T-helper 2 cell (primary cell): ENCODE results near the gene LIN9.
"Not testable (repeated sequence)": the region's sequence is repeated elsewhere in the genome, so short reads cannot be mapped to it uniquely, and the experiment has no call there.

Source experiments
- DNase-seq, 5 experiments: peaks; one replicate each; pipeline versions ENCODE4 v3.0.0 to v3.0.0-alpha.2; 2012 to 2022

Gene LIN9

DNA sequence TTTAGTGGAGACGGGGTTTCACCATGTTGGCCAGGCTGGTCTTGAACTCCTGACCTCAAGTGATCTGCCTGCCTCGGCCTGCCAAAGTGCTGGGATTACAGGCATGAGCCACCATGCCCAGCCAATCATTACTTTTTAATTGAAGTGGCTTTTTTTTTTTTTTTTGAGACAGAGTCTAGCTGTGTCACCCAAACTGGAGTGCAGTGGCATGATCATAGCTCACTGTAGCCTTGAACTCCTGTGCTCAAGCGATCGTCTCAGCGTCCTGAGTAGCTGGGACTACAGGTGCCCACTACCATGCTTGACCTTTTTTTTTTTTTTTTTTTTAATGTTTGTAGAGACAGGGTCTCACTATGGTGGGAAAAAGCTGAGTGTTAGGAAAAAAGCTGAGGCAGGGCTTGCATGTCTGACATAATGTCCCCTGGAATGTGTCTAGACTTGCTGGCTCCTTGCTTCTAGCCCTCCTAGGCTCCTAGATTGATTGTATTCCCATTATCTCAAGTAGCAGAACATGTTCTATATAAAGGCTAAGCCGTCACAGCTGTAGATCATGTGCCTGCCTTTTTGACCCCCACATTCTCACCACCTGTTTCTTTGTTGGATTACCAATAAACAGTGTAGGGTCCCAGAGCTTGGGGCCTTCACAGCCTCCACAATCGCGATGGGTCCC lies 36.6 kb downstream of the LIN9 start:
- DNase-seq: not testable (repeated sequence)

DNA sequence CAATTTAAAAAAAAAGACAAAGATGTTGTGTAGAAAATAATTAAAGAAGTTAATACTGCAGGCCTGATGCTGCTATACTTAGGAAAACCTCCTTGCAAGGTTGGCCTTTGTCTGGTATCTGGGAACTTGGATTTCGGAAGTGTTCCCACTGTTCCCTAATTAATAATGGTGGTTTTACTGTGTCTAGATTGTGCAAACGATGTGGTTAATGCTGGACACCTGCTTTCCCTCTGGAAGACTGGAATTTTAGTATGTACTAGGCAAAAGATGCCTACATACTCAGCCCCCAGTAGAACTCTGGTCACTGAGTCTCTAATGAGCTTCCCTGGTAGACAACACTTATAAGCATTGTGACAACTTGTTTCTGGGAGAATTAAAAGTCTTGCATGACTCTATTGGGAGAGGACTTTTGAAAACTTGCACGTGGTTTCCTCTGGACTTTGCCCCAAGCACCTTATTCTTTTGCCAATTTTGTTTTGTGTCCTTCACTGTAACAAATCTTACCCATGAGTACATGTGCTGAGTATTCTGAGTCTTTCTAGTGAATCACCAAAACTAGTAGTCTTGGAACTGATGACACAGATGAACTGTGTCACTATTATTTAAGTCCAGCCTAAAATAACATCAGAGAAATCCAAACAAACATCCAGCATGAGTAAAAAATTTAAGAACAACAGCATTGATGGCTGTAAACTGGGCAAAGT lies 40.4 kb downstream of the LIN9 start:
- DNase-seq: no peak

DNA sequence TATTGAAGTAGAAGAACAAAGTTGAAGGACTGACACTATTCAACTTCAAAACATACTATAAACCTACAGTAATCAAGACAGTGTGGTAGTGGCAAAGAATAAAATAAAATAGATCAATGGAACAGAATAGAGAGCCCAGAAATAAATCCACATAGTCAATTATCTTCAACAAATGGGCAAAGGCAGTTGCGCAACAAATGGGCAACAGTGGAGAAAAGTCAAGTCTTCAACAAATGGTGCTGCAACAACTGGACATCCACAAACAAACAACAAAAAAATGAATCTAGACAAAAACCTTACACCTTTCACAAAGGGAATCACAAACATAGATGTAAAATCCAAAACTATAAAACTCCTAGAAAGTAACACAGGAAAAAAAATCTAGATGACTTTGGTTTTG lies 47.1 kb downstream of the LIN9 start:
- no peak for DNase-seq

DNA sequence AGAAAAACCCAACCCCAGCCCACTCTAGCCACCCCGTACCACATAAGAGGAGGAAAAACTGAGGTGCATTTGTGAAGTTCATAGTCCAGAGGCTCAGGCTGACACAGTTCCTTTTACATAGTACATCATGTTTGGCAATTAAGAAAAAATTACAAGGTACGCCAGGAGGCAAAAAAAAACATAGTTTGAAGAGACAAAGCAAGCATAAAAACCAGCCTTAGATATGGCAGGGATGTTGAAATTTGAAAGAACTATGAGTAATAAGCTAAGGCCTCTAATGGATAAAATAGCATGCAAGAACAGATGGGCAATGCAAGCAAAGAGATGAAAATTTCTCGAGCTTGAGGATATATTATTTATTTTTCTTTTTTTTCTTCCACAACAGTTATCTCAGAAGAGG lies 53.6 kb downstream of the LIN9 start:
- DNase-seq: no peak

DNA sequence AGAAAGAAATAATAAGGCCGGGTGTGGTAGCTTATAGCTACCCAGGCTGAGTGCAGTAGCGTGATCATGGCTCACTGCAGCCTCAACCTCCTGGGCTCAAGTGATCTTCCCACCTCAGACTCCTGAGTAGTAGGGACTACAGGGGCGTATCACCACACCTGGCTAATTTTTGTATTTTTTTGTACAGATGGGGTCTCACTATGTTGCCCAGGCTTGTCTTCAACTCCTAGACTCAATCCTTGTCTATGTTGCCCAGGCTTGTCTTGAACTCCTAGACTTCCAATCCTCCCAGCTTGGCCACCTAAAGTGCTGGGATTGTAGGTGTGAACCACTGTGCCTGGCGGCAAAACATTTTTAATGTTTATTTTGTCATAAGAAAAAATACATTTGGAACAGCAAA lies 55.0 kb downstream of the LIN9 start:
- no peak for DNase-seq

DNA sequence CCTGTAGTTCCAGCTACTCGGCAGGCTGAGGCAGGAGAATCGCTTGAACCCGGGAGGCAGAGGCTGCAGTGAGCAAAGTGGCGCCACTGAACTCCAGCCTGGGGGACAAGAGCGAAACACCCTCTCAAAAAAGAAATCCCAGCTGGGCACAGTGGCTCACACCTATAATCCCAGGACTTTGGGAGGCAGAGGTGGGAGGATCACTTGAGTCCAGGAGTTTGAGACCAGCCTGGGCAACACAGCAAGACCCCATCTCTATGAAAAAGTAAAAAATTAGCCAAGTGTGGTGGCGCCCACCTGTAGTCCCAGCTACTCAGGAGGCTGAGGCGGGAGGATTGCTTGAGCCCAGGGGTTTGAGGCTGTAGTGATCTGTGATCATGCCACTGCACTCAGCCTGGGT lies 56.1 kb downstream of the LIN9 start:
- not testable (repeated sequence) for DNase-seq

DNA sequence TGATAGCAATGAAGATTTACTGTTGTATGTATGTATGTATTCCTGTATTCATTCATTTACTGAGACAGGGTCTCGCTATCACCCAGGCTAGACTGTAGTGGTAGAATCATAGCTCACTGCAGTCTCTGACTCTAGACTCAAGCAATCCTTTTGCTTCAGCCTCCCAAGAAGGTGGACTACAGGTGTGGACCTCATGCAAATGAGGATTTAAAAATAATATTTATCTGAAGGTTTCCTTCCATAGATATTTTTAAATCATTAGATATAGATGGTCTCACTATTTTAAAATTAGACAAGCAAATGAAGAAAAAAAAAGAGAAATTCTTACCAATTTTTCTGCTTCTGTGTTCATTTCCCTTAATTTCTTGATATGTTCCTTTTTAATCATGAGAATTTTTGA lies 58.5 kb downstream of the LIN9 start:
- DNase-seq: no peak

DNA sequence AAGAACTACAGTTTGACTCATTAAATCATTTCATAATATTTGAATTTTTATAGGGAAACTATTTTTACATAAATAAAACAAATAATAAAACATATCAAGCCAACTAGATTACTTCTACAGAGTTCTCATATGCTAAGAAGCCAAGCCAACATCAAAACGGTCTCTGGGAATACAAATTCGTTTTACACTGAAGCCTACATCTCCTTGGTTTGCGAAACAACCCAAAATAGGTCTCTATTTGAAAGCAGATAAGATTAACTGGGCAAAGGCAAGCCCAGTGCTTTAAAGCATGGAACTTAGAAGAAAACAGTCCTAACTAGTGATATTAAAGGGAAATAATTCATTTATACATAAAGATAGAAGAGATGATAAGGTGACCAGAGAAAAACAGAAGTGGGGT lies 60.2 kb downstream of the LIN9 start:
- no peak for DNase-seq

DNA sequence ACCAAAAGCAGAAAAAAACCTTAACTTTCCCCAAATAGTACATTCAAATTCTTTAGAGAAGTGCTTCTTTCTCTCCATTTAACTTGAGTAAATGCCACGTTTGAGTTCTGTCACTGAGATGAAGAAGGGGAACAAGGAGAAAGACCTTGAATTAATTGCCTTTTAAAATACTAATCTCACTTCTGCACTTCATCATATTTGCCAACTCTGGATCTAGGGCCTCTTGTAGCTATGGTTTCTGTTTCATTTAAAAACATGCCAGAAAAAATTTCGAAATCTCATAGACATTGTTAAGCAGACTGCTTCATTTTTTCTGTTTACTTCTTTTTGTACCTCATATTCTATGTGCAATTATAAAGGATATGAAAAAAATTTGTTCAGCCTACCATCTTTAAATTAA lies 60.9 kb downstream of the LIN9 start:
- no peak for DNase-seq

DNA sequence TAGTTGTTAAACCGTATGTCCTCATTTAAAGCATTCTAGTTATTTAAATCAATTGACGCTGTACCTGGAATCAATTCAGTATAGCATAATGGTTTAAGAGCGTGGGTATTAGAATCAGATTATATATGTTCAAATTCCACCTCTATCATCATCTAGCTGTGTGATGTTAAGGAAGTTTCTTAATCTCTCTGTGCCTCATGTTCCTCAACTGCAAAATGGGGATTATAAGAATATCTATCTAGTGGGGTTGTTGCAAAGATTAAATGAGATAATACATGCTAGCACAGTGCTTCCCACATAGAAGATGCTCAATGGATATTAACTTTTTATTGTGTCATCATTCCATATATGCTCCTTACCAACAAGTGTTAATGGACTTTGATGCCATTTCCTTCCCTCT lies 69.5 kb downstream of the LIN9 start:
- DNase-seq: no peak

DNA sequence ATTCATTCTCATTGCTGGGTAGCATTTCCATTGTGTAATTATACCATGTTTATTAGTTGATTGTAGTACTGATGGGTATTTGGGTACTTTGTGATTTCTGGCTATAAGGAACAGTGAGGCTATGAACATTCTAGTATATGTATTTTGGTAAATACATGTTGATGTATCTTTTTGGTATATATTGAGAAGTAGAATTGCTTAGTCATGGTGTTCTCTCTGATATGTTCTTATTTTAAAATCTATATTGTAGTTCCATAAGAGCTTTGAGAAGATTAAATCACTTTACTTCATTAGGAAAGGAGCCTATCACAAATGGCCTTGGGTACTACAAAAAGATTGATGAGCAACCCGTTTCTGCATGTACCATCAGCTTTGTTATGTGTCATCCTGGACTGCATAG lies 72.1 kb downstream of the LIN9 start:
- no peak for DNase-seq

DNA sequence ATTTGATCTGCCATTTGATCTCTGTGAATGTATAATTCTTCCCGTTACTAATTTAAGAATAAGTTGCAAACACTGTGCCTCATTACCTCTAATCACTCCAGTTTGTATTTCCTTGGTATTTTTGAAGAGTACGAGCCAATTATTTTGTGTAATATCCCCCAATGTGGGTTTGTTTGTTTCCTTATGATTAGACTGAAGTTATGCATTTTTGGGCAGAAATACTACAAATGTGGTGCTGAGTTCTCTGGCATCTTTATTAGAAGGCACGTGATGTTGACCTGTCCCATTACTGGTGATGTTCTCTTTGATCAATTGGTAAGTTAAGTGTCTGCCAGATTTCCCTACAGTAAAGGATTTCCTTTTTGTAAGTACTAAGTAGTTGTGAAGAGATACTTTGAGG lies 75.2 kb downstream of the LIN9 start:
- no peak for DNase-seq

DNA sequence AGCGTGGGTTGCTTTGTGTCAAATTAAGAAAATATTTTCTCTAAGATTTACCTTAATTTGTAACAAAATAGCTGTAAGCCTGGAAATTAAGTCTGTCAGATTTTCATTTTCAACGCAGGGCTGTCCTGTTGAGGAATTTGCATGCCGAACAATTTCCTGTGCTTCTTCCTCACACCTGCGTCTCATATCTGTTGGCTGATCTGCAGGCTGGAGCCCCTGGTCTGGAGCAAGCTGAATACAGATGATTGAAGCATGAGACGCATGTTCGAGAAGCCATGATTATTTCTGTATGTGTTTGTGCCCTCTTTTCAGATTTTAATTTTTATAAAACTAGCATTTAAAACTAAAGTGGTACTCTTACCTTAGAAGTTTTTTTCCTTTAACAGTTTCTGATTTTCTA lies 75.7 kb downstream of the LIN9 start:
- DNase-seq: no peak

DNA sequence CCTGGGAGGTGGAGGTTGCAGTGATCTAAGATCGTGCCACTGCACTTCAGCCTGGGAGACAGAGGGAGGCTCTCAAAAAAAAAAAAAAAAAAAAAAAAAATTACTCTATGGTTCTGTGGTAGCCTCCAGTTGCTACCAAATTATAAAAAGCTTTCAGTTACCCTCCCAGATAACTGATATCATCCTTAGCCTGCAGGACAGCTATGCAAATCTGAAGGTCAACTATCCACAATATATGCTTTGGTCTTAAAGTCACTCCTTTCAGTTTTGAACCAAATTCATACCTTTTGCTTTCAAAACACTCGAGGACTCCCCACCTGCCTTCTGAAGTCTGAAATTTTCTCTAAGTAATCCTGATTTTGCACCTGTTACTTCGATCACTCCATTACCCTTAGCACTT lies 82.4 kb downstream of the LIN9 start:
- no peak for DNase-seq

DNA sequence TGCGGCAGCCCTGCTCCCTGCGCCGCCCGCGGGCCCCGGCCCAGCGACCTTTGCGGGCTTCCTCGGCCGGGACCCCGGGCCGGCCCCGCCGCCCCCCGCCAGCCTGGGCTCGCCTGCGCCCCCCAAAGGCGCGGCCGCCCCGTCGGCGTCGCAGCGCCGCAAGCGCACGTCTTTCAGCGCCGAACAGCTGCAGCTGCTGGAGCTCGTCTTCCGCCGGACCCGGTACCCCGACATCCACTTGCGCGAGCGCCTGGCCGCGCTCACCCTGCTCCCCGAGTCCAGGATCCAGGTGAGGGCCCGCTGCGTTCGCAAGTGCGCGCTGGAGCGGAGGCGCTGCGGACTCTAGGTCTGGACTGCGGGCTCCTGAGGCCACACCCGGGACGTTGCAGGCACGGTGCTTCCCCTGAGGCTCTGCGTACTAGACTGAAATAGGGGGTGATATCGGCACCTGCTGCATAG lies 85.1 kb downstream of the LIN9 start:
- peak in 1 of 5 experiments; percentile 49 for DNase-seq

DNA sequence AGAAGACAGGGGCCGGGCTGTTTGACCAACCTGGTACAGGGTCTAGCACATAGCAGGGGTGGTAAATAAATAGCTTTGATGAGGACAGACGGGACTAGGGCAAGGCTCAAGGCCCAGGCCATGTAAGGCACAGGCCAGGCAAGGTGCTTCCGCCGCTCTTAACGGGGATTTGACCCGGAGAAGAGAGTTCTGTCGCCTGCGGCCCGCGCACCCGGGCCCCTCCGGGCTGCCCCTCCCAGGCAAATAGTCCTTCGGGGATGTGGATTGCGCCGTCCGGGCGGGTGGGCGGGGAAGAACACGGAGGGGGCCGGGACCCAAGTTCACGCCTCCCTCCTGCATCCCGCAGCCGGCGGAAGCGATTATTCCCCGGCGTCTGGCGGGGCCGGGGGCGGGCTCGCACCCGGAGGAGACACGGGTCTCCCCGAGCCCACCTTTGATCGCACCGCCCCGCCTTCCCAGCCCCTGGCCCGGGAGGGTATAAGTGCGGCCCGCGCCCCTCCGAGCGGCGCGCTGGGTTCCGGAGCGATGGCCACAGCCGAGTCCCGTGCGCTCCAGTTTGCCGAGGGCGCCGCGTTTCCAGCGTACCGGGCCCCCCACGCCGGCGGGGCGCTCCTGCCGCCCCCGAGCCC lies 85.7 kb downstream of the LIN9 start, which contains the start of gene MIXL1:
Gene MIXL1 (plus strand): TSS at position 508 of the 629 bp plus-strand sequence. CDS start 18 bp downstream, at position 526.
- no peak for DNase-seq

DNA sequence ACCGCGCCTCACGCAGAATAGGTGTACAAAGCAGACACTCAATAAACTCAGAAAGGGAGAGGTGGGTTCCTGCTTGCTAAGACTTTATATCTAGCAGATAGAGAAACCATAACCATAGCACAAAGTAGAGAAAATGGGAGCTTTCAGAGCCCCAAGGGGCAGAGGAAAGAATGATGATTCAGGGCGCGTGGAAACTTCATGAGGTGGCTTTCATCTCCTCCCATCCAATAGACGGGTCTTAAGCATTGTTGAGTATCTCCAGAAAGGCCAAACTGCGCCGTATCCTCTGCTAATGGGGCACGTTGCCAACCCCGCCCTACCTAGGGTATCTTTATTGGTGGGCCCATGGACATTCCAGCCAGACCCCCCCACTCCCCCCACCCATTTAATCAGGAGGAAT lies 86.3 kb downstream of the LIN9 start:
- no peak for DNase-seq

DNA sequence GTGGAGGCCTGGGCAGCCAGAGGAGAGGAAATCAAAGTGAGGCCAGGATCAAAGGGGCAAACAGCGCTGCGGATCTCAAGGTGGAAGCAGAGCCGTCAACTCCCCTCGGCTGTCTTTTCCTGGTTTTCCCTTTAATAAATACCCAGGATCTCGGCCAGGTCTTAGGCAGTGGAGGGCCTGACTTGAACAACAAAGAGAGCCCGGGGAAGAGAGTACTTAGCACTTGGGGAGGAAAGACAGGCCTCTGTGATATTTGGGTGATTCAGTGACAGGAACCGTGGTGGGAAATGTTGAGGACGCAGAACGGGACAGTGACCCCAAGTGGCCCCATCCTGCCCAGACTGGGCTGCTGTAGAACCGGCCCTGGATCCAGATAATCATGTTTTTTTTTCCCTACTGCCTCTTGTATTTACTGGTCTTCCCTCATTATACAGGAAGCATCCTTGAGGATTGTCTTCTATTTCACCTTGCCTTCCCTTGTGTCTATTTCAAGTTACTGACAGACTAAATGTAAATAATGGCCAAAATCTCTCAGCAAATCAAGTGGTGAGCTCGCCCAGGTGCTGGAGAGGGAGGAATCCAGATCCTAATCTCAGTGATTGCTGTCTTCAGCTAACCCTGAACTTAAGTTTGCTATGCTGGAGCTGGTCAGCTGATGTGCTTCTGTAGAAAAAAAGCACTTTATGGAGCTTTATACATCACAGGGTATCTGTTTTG lies 88.3 kb downstream of the LIN9 start:
- DNase-seq: no peak

DNA sequence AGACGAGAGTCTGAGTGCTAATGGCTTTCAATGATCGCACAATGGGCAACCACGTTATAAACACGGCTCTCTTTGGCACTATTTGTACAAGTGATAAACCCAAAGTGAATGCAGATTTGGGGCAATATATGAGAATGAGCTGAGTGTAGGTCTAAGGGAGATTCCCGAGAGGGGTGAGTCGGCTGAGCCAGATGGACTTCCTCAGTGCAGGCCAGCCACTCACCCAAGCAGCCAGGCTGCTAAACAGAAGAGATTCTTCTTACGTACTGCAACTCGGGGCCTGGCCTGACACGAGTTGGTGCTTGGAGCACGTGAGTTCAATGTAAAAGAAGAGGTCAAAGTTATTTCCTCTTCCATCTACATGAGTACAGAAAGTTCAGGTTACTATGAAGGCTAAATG lies 91.7 kb downstream of the LIN9 start:
- DNase-seq: no peak

DNA sequence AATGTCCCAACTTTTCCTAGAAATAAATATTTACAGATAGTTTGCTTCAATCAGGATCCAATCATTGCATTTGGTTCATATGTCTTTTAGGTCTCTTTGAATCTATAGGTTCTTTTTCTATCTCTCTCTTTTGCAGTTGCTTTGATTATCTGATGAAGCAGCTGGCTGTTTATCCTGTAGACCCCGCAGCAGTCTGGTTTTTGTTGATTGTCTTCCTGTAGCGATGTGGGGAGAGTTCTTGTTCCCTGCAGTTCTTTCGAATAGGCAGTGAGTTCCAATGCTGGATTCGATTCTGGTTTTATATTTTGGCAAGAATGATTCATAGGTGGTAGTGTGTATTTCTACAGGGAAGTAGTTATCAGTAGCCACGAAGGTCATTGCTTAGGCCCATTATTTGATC lies 92.9 kb downstream of the LIN9 start:
- no peak for DNase-seq

DNA sequence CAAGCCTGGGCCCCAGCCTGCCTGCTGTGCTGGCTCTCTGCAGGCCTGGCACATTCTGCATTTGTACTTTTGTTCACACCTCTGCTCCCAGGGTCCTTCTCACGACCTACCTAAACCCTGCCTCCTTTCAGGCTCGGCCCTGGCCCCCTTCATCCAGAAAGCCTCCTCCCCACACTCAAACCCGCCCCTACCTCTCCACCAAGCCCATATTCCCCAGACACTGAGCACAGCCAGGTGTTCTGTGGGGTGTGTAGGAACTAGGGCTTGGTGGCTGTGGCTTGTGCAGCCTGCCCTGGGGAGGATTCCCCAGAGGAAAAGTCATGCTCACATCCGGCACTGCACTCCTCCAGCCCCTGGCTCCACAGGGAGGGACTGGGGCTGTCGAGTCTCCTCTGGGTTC lies 93.7 kb downstream of the LIN9 start:
- no peak for DNase-seq

DNA sequence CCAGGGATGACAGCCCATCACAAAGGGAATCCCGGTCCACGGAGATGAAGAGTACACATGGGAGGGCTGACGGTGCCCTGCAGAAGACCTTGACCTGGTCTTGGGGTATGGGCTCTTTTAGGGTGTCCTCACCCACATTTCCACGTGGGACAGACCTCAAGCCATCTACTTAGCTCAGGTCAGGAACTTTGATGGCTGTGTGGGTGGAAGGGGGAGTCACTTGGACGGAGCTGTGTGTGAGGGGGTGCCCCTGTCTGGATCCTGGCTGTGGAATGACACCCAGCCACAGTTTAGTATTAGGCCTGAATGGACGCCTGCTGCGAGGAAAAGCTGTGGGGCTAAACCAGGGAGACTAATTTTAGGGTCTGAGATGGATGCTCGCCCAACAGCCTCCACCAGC lies 96.4 kb downstream of the LIN9 start:
- DNase-seq: no peak

DNA sequence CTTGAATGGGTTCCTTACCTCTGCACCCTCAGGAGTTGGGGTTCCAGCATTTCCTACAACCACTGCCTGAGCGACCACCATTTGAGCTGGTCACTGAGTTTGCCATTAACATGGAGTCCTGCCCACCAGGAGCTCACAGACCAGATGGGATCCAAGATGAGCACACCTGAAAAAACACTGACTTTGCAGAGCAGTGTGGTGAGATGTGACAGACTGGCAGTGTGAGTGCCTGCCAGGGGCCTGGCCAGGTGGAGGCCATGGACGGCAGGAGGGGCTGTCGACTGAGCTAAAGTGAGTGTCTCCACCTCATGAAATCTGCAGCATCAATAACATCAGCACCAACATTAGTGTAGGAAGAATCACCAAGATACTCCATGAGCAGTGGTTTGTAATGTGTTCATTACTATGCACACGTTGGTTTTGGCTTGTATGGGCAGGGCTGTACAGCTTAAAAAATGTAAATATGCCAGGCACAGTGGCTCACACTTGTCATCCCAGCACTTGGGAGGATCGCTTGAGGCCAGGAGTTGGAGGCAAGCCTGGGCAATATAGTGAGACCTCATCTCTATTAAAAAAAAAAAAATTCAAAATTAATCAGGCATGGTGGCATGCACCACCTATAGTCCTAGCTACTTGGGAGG lies 97.7 kb downstream of the LIN9 start:
- DNase-seq: no peak
